Neural cell (in vitro differentiated cells): ENCODE measurements around the gene SLC6A5. TPM values are rescaled to one million over a fixed set of nuclear protein-coding genes. Genes with fewer than 3 reads are reported as not detected.

ENCODE experiments used
- polyA plus RNA-seq: library from polyadenylated mRNA; depleted of rRNA; stranded (reverse); fragments of >200 nt; gene quantifications from 2 replicates; pipeline ENCODE4 v1.2.3, GENCODE V29; 2014

The SLC6A5 gene
- polyA plus RNA-seq, 1 donor from 2014 or later: not detected

Other genes with a start within 250 kb of the SLC6A5 start
- 0.46 TPM in 1 of 2 replicates, not detected in the other for gene HTATIP2, start 235.9 kb upstream of the SLC6A5 start, polyA plus RNA-seq
- 16.5 and 16.7 TPM in 2 replicates for gene PRMT3, start 211.9 kb upstream of the SLC6A5 start, polyA plus RNA-seq
- gene NELL1, start 70.0 kb downstream of the SLC6A5 start, polyA plus RNA-seq: 48.0 and 70.4 TPM in 2 replicates